ENCODE measurements around the gene PPP4R3B. TPM values are rescaled to one million over a fixed set of nuclear protein-coding genes. Genes with fewer than 3 reads are reported as not detected.

The PPP4R3B gene
- total RNA-seq, 2 donors from 2014 or later: 61.2 to 81.1 TPM

GRCh38 chr2:55616551-55617174 lies 759 bp downstream of the PPP4R3B start:
- TF ChIP-seq, protein P1, sequence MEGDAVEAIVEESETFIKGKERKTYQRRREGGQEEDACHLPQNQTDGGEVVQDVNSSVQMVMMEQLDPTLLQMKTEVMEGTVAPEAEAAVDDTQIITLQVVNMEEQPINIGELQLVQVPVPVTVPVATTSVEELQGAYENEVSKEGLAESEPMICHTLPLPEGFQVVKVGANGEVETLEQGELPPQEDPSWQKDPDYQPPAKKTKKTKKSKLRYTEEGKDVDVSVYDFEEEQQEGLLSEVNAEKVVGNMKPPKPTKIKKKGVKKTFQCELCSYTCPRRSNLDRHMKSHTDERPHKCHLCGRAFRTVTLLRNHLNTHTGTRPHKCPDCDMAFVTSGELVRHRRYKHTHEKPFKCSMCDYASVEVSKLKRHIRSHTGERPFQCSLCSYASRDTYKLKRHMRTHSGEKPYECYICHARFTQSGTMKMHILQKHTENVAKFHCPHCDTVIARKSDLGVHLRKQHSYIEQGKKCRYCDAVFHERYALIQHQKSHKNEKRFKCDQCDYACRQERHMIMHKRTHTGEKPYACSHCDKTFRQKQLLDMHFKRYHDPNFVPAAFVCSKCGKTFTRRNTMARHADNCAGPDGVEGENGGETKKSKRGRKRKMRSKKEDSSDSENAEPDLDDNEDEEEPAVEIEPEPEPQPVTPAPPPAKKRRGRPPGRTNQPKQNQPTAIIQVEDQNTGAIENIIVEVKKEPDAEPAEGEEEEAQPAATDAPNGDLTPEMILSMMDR (IDR thresholded peaks at IDR 0.05): no peak
- Histone ChIP-seq H3K36me3 (no peaks in the 10 kb centered on the region), H3K4me1 (peaks cover 10% of the 10 kb centered on the region), H3K27me3 (no peaks in the 10 kb centered on the region), H3K27ac (peak overlapping the region; percentile 82), H3K9me3 (no peaks in the 10 kb centered on the region), H3K4me3 (peak overlapping the region; percentile 63), H3K9ac (ENCODE audit: low read depth in 2 of 2, low read length in 2 of 2) (peak overlapping the region; percentile 92 to 98)
- intact Hi-C loops (cut with DNase I): no loop called here
- peak; percentile 33 for DNase-seq

GRCh38 chr2:55611997-55612396 lies 5.4 kb downstream of the PPP4R3B start:
- Histone ChIP-seq H3K4me3 (no peak overlapping the region), H3K9ac (ENCODE audit: low read depth in 2 of 2, low read length in 2 of 2) (no peak overlapping the region), H3K36me3 (no peaks in the 10 kb centered on the region), H3K27me3 (no peaks in the 10 kb centered on the region), H3K4me1 (no peaks in the 10 kb centered on the region), H3K27ac (no peak overlapping the region), H3K9me3 (no peaks in the 10 kb centered on the region)
- intact Hi-C loops (cut with DNase I): no loop called here
- TF ChIP-seq, protein P1 (IDR thresholded peaks at IDR 0.05): no peak
- no peak for DNase-seq

- H3K9me3 ChIP-seq: no peaks in the 10 kb centered on the region
- no peaks in the 10 kb centered on the region for H3K27me3 ChIP-seq
- no peak overlapping the region for H3K4me3 ChIP-seq
- intact Hi-C loops (cut with DNase I): no loop called here
- H3K9ac ChIP-seq (ENCODE audit: low read depth in 2 of 2, low read length in 2 of 2): no peak overlapping the region
- H3K36me3 ChIP-seq: no peaks in the 10 kb centered on the region
- no peak overlapping the region for H3K27ac ChIP-seq
- H3K4me1 ChIP-seq: no peaks in the 10 kb centered on the region
- TF ChIP-seq, protein P1 (IDR thresholded peaks at IDR 0.05): no peak
- no peak for DNase-seq
Measured at GRCh38 chr2:55610954-55611743, 6.3 kb downstream of the PPP4R3B start.

GRCh38 chr2:55609938-55610578 lies 7.4 kb downstream of the PPP4R3B start:
- H3K4me1 ChIP-seq: no peaks in the 10 kb centered on the region
- H3K9ac ChIP-seq (ENCODE audit: low read depth in 2 of 2, low read length in 2 of 2): no peak overlapping the region
- no peak overlapping the region for H3K4me3 ChIP-seq

GRCh38 chr2:55609193-55609794 lies 8.1 kb downstream of the PPP4R3B start:
- Histone ChIP-seq H3K36me3 (no peaks in the 10 kb centered on the region), H3K27ac (no peak overlapping the region), H3K9me3 (no peaks in the 10 kb centered on the region), H3K4me3 (no peak overlapping the region), H3K9ac (ENCODE audit: low read depth in 2 of 2, low read length in 2 of 2) (no peak overlapping the region), H3K27me3 (no peaks in the 10 kb centered on the region), H3K4me1 (no peaks in the 10 kb centered on the region)
- intact Hi-C loops (cut with DNase I): no loop called here
- TF ChIP-seq, protein P1 (IDR thresholded peaks at IDR 0.05): no peak
- DNase-seq: no peak

More at GRCh38 chr2:55609938-55610578, 7.4 kb downstream of the PPP4R3B start:
- no peak for DNase-seq
- Histone ChIP-seq H3K36me3 (no peaks in the 10 kb centered on the region), H3K9me3 (no peaks in the 10 kb centered on the region), H3K27me3 (no peaks in the 10 kb centered on the region), H3K27ac (no peak overlapping the region)
- TF ChIP-seq, protein P1 (IDR thresholded peaks at IDR 0.05): no peak
- intact Hi-C loops (cut with DNase I): no loop called here
